Stimulated activated CD8-positive, alpha-beta memory T cell treated with anti-CD3 and anti-CD28 coated beads, Interleukin-2, amount 100 ng/mL, for 48 hours (primary cell): ENCODE data around the gene DGKG.

ENCODE experiments used
- DNase-seq, 2 donors: peaks; one replicate each; pipeline ENCODE4 v3.0.0-alpha.2; 2020; ENCODE audit warnings: low read depth in 2 of 2

Gene DGKG

GRCh38 chr3:186318135-186318534 is 43.9 kb downstream of the DGKG start:
- DNase-seq = no peak

GRCh38 chr3:186317478-186317877 is 44.6 kb downstream of the DGKG start:
- DNase-seq = no peak

- DNase-seq = no peak
Measured at GRCh38 chr3:186316666-186317260, 45.3 kb downstream of the DGKG start.

- no peak for DNase-seq
Measured at GRCh38 chr3:186315581-186316354, 46.3 kb downstream of the DGKG start.

- DNase-seq = no peak
Measured at GRCh38 chr3:186314896-186315295, 47.1 kb downstream of the DGKG start.

- no peak for DNase-seq
Measured at GRCh38 chr3:186311441-186311840, 50.6 kb downstream of the DGKG start.

- no peak for DNase-seq
Measured at GRCh38 chr3:186308549-186308948, 53.5 kb downstream of the DGKG start.

GRCh38 chr3:186307594-186308221 is 54.3 kb downstream of the DGKG start:
- no peak for DNase-seq

- no peak for DNase-seq
Measured at GRCh38 chr3:186305286-186305685, 56.7 kb downstream of the DGKG start.

GRCh38 chr3:186303965-186304364 is 58.1 kb downstream of the DGKG start:
- DNase-seq = no peak

- no peak for DNase-seq
Measured at GRCh38 chr3:186299327-186299726, 62.7 kb downstream of the DGKG start.

GRCh38 chr3:186298876-186299275 is 63.2 kb downstream of the DGKG start:
- no peak for DNase-seq

GRCh38 chr3:186290796-186291195 is 71.2 kb downstream of the DGKG start:
- DNase-seq = no peak

GRCh38 chr3:186287711-186288110 is 74.3 kb downstream of the DGKG start:
- no peak for DNase-seq

- no peak for DNase-seq
Measured at GRCh38 chr3:186286114-186286513, 75.9 kb downstream of the DGKG start.

GRCh38 chr3:186284661-186285060 is 77.4 kb downstream of the DGKG start:
- no peak for DNase-seq

GRCh38 chr3:186284349-186284652 is 77.7 kb downstream of the DGKG start:
- DNase-seq = no peak

GRCh38 chr3:186283651-186284348 is 78.2 kb downstream of the DGKG start:
- no peak for DNase-seq

- DNase-seq = no peak
Measured at GRCh38 chr3:186283096-186283495, 78.9 kb downstream of the DGKG start.

GRCh38 chr3:186281176-186281575 is 80.9 kb downstream of the DGKG start:
- no peak for DNase-seq

GRCh38 chr3:186280737-186281136 is 81.3 kb downstream of the DGKG start:
- DNase-seq = no peak

GRCh38 chr3:186277268-186277909 is 84.6 kb downstream of the DGKG start:
- no peak for DNase-seq
